K562 (cell line): ENCODE measurements around the gene TRMT112. TPM values are rescaled to one million over a fixed set of nuclear protein-coding genes. Genes with fewer than 3 reads are reported as not detected.

Experiments used
- ATAC-seq: fragments of 200-7000 bp; cut with Tn5 transposase; 3 replicates; pipeline ENCODE4 v1.9.1; 2020; ENCODE audit warnings: moderate library complexity
- BruUV-seq: library from RNA; stranded (reverse); fragments of 400-500 nt; replicated peaks from 2 replicates; lab custom pipeline; 2021; lab: Mats Ljungman, UMichigan
- CTCF ChIA-PET: fragments of 300-600 bp; formaldehyde crosslinking; extraction: SDS; loops from one replicate; lab custom pipeline; 2021; ENCODE audit warnings: low intra/inter-chr PET ratio; lab: Yijun Ruan, JAX
- POLR2A ChIA-PET: fragments of 300-600, 350-650 bp; sonication (Branson Sonifier 250); formaldehyde crosslinking; extraction: SDS; loops from one replicate; lab custom pipeline; 2021; ENCODE audit warnings: antibody characterized with exemption, inconsistent platforms; lab: Yijun Ruan, JAX
- DNase-seq, 4 experiments: peaks; one replicate each; pipeline versions ENCODE4 v3.0.0 to v3.0.0-alpha.2; 2011 to 2018; ENCODE audit warnings: low spot score in 3 of 4, mixed read lengths in 3 of 4; ENCODE audit errors: extremely low read depth in 1 of 4
- FAIRE-seq: peaks from 2 replicates; lab custom pipeline; 2011; peaks lifted over from hg19 to GRCh38; lab: Jason Lieb, UNC
- H2AFZ ChIP-seq: 2 replicates; pipeline ENCODE4 v1.6.0; 2011; ENCODE audit warnings: low read depth, low read length, control low read depth, inconsistent platforms
- H3K27ac ChIP-seq: fragments of 200-600 bp; 3 replicates; pipeline ENCODE4 v1.8.0; 2011; ENCODE audit warnings: low read depth, mild to moderate bottlenecking, control low read depth, inconsistent platforms, low read length, moderate library complexity, mixed read lengths; ENCODE audit errors: extremely low read depth
- H3K27me3 ChIP-seq, 2 experiments: fragments of 300-600 bp in 1 of 2; 2 replicates in 1 of 2; 3 replicates in 1 of 2; pipeline versions ENCODE4 v1.6.0 to v1.8.0; 2011; ENCODE audit warnings: inconsistent platforms in 2 of 2, low read length in 2 of 2, mild to moderate bottlenecking in 1 of 2, mixed read lengths in 1 of 2, moderate library complexity in 1 of 2; ENCODE audit not compliant: control insufficient read depth in 2 of 2, insufficient read depth in 2 of 2
- H3K36me3 ChIP-seq: fragments of 300-600 bp; 3 replicates; pipeline ENCODE4 v1.8.0; 2011; ENCODE audit warnings: mild to moderate bottlenecking, low read length, inconsistent platforms; ENCODE audit not compliant: control insufficient read depth, insufficient read depth
- H3K4me1 ChIP-seq, 2 experiments: fragments of 200-600 bp in 1 of 2; replicated peaks in 1 of 2; 2 replicates in 1 of 2; 3 replicates in 1 of 2; pipeline versions ENCODE4 v1.5.1 to v1.8.0; 2011; ENCODE audit warnings: inconsistent platforms in 2 of 2, low read length in 2 of 2, mild to moderate bottlenecking in 1 of 2, mixed read lengths in 1 of 2, moderate library complexity in 1 of 2; ENCODE audit not compliant: control insufficient read depth in 2 of 2, insufficient read depth in 2 of 2
- H3K4me2 ChIP-seq: 2 replicates; pipeline ENCODE4 v1.6.1; 2011; ENCODE audit warnings: low read length, control low read depth, inconsistent platforms, mixed read lengths; ENCODE audit not compliant: insufficient read depth
- H3K4me3 ChIP-seq: fragments of 200-600 bp; sonication (generic), shearing (Covaris generic); 2 replicates; pipeline ENCODE4 v1.5.1; 2016; ENCODE audit warnings: control low read depth, inconsistent platforms
- H3K79me2 ChIP-seq: fragments of 200-600 bp; 3 replicates; pipeline ENCODE4 v1.8.0; 2011; ENCODE audit warnings: low read length, inconsistent platforms; ENCODE audit not compliant: control insufficient read depth, insufficient read depth
- H3K9ac ChIP-seq, 2 experiments: 2 replicates each; pipeline versions ENCODE4 v1.6.0 to v1.6.1; 2011; ENCODE audit warnings: low read depth in 2 of 2, low read length in 2 of 2, control low read depth in 1 of 2, inconsistent platforms in 1 of 2, mild to moderate bottlenecking in 1 of 2, mixed read lengths in 1 of 2; ENCODE audit not compliant: insufficient read depth in 1 of 2
- H3K9me1 ChIP-seq: one replicate; pipeline ENCODE4 v1.6.0; 2011; ENCODE audit warnings: inconsistent platforms, mild to moderate bottlenecking, low read length, moderate library complexity; ENCODE audit not compliant: control insufficient read depth, insufficient read depth
- H3K9me3 ChIP-seq: replicated peaks from 2 replicates; pipeline ENCODE4 v1.5.1; 2011; ENCODE audit warnings: low read depth, low read length, inconsistent platforms; ENCODE audit not compliant: control insufficient read depth, insufficient read depth
- H4K20me1 ChIP-seq: replicated peaks from 2 replicates; pipeline ENCODE4 v1.6.1; 2011; ENCODE audit warnings: low read length, inconsistent platforms, mixed read lengths; ENCODE audit not compliant: control insufficient read depth, insufficient read depth
- CEBPZ ChIP-seq: fragments of 150-350 bp; IDR thresholded peaks from 2 replicates; pipeline ENCODE4 v1.6.1; 2014; ENCODE audit warnings: low read depth, mild to moderate bottlenecking, low read length, borderline replicate concordance
- CTCF ChIP-seq, 3 experiments: IDR thresholded peaks in 2 of 3; conservative IDR thresholded peaks in 1 of 3; 2 replicates each; pipeline ENCODE4 v1.5.1; 2011 to 2012; ENCODE audit warnings: low read length in 3 of 3, mild to moderate bottlenecking in 3 of 3, control low read depth in 2 of 3, improper control_type of control experiment in 1 of 3, inconsistent platforms in 1 of 3, low read depth in 1 of 3, mixed read lengths in 1 of 3, moderate library complexity in 1 of 3; ENCODE audit not compliant: insufficient read depth in 2 of 3
- CTCFL ChIP-seq: IDR thresholded peaks from 2 replicates; pipeline ENCODE4 v1.6.1; 2011; ENCODE audit warnings: borderline replicate concordance, low read depth, mild to moderate bottlenecking, moderate library complexity, low read length; ENCODE audit not compliant: insufficient read depth, poor library complexity, severe bottlenecking
- ESRRA ChIP-seq: fragments of 450-650 bp; IDR thresholded peaks from 2 replicates; pipeline ENCODE4 v1.6.1; 2014; ENCODE audit warnings: low read depth, mild to moderate bottlenecking, moderate library complexity, borderline replicate concordance
- ETV5 ChIP-seq: sonication (generic); formaldehyde crosslinking; IDR thresholded peaks from 2 replicates; pipeline ENCODE4 v1.4.0; 2020; ENCODE audit warnings: low read depth, mild to moderate bottlenecking, missing genetic modification reagents
- HCFC1 ChIP-seq: IDR thresholded peaks from 2 replicates; pipeline ENCODE4 v1.6.1; 2012; ENCODE audit warnings: low read depth, low read length, improper control_type of control experiment
- LCOR ChIP-seq: sonication (generic); formaldehyde crosslinking; IDR thresholded peaks from 2 replicates; pipeline ENCODE4 v1.8.0; 2022; ENCODE audit warnings: mild to moderate bottlenecking, missing genetic modification reagents
- NELFE ChIP-seq: IDR thresholded peaks from 2 replicates; pipeline ENCODE4 v1.6.1; 2011; ENCODE audit warnings: mild to moderate bottlenecking; ENCODE audit not compliant: insufficient read depth, insufficient read length
- POLR2G ChIP-seq: fragments of 200-400 bp; formaldehyde crosslinking; IDR thresholded peaks from 2 replicates; pipeline ENCODE4 v1.6.1; 2017; ENCODE audit warnings: low read depth, mild to moderate bottlenecking, antibody characterized with exemption, low read length, moderate library complexity
- RBM15 ChIP-seq: fragments of 200-400 bp; formaldehyde crosslinking; IDR thresholded peaks from 2 replicates; pipeline ENCODE4 v1.6.1; 2018; ENCODE audit warnings: mild to moderate bottlenecking, low read length, moderate library complexity; ENCODE audit not compliant: insufficient read depth
- SIRT6 ChIP-seq: IDR thresholded peaks from one replicate; pipeline ENCODE4 v1.6.1; 2012; ENCODE audit warnings: low read depth, mild to moderate bottlenecking, control low read depth, inconsistent platforms, low read length, moderate library complexity
- ZNF175 ChIP-seq: fragments of 200-800 bp; sonication (Bioruptor generic); IDR thresholded peaks from 2 replicates; pipeline ENCODE4 v1.6.1; 2016; ENCODE audit warnings: low read depth, mild to moderate bottlenecking, missing genetic modification characterization, missing compliant biosample characterization
- ZNF232 ChIP-seq: sonication (generic); formaldehyde crosslinking; IDR thresholded peaks from 2 replicates; pipeline ENCODE4 v1.8.0; 2022; ENCODE audit warnings: mild to moderate bottlenecking, missing genetic modification reagents
- WGBS: fragments of 100-300 bp; shearing (Covaris generic); methylation state at CpG from one replicate; pipeline ENCODE4 v1.1.6; 2016; ENCODE audit warnings: low coverage, mixed read lengths; ENCODE audit not compliant: insufficient coverage; ENCODE audit errors: missing lambda C conversion rate; 5-methylcytosine and 5-hydroxymethylcytosine counted together
- in situ Hi-C: fragments of 300-500 bp; cut with MboI; formaldehyde crosslinking; loops from 4 replicates; pipeline ENCODE4 v1.15.0; 2018; ENCODE audit warnings: inconsistent platforms, mixed read lengths
- intact Hi-C: fragments of 100-400 bp; cut with micrococcal nuclease; formaldehyde crosslinking; loops from 2 replicates; pipeline ENCODE4 v1.14.2; 2022
- polyA plus RNA-seq, 8 experiments: library from polyadenylated mRNA; depleted of rRNA in 4 of 8; stranded (reverse) in 5 of 8; unstranded in 3 of 8; fragments of >200 nt; fragmentation: Nextera tagmentation in 2 of 8; fragmentation: Illumina TruSeq in 1 of 8; extraction: Ambion mirVana in 2 of 8; extraction: Trizol in 1 of 8; gene quantifications; 2 replicates each; pipeline versions ENCODE4 v1.2.1 to v1.2.3, GENCODE V29; 2011 to 2014; ENCODE audit warnings: inconsistent platforms in 1 of 8, missing spikeins in 1 of 8
- total RNA-seq, 7 experiments: library from RNA; depleted of rRNA in 6 of 7; stranded (reverse); fragments of >200 nt in 6 of 7; fragmentation: Illumina TruSeq in 2 of 7; extraction: Trizol in 2 of 7; gene quantifications; 2 replicates each; pipeline versions ENCODE4 v1.2.1 to v1.2.3, GENCODE V29; 2011 to 2021; ENCODE audit warnings: low replicate concordance in 1 of 7

The TRMT112 gene
- total and polyA plus RNA-seq, 9 of the 15 experiments (the other 6 are each of a cell fraction or from before 2014, with no cell fraction given), result 162 to 444 (median 300) TPM

- WGBS, result 67% methylated on average over 9 of the region's 19 CpGs
- Histone ChIP-seq H3K4me3 (no peak overlapping the region), H3K9me3 (no peaks in the 10 kb centered on the region), H3K9me1 (no peaks in the 10 kb centered on the region), H3K36me3 (peaks cover 60% of the 10 kb centered on the region), H3K4me1 (peaks cover 4 to 60% of the 10 kb centered on the region in 2 experiments; a peak in 4 of 5 replicates), H4K20me1 (no peaks in the 10 kb centered on the region; the same call in 1 of the 2 replicates), H3K79me2 (peaks cover 51% of the 10 kb centered on the region), H3K27me3 (no peaks in the 10 kb centered on the region), H3K27ac (no peak overlapping the region), H3K9ac (peak overlapping the region in 1 of 2 experiments; percentile 32; a peak in 1 of 4 replicates), H3K4me2 (no peak overlapping the region; the same call in 1 of the 2 replicates), H2AFZ (no peak overlapping the region)
- DNase-seq (peak in 1 of 4 experiments; percentile 45), FAIRE-seq (peak; percentile 15), ATAC-seq (no peak)
- in situ Hi-C loops, result no loop called here
- no TSS peak for BruUV-seq
- ChIA-PET POLR2A (interaction anchor here (0.5 to 1.0 kb wide), 5 partner anchors 9 to 263 kb away, joined by 3 to 4 read pairs (median 3); no protein-coding TSS in a partner anchor), CTCF (no interaction called here)
- intact Hi-C loops, result no loop called here
- peak; percentile 34 to 53 (median 44); a peak in 5 of 6 replicates for TF ChIP-seq CTCF (IDR thresholded peaks at IDR 0.05 in 2 of 3, conservative IDR thresholded peaks at IDR 0.05 in 1 of 3; ENCODE audit: insufficient read depth in 2 of 3, low read depth in 1 of 3, low read length in 3 of 3)
- TF ChIP-seq CTCFL, result peak; percentile 88
- peak; percentile 45 for TF ChIP-seq POLR2G
- no peak for TF ChIP-seq ZNF232 (CRISPR knock-in tag)
- TF ChIP-seq NELFE, result no peak
- no peak for TF ChIP-seq RBM15
- no peak for TF ChIP-seq CEBPZ
- TF ChIP-seq HCFC1, result no peak
- peak; percentile 18; the same call in 1 of the 2 replicates for TF ChIP-seq ESRRA
- TF ChIP-seq ZNF175, result no peak
- no peak for TF ChIP-seq LCOR (CRISPR knock-in tag)
- no peak for TF ChIP-seq SIRT6
- no peak for TF ChIP-seq ETV5 (CRISPR knock-in tag)
These were observed 3.1 kb downstream of the TRMT112 start for GRCh38 chr11:64314146-64314804.
